Naive thymus-derived CD8-positive, alpha-beta T cell (primary cell): ENCODE results near the gene SPECC1L. TPM values are rescaled to one million over a fixed set of nuclear protein-coding genes. Genes with fewer than 3 reads are reported as not detected.
"Not testable (repeated sequence)": the region's sequence is repeated elsewhere in the genome, so short reads cannot be mapped to it uniquely, and the experiment has no call there.

Experiments
- ATAC-seq, 2 donors: fragments of 150-1000 bp; cut with Tn5 transposase in 1 of 2; sonication (Bioruptor Pico), chemical (Tn5 transposase) in 1 of 2; 1 replicate in 1 of 2; 2 replicates in 1 of 2; pipeline ENCODE4 v1.10.0; 2021; ENCODE audit warnings: mild to moderate bottlenecking in 2 of 2, moderate library complexity in 2 of 2
- POLR2A ChIA-PET: fragments of 350-600 bp; sonication (Branson Sonifier 250); formaldehyde crosslinking; loops from one replicate; lab custom pipeline; 2021; ENCODE audit warnings: antibody characterized with exemption; lab: Charles Lee
- DNase-seq, 10 donors: peaks; one replicate each; pipeline versions ENCODE4 v3.0.0 to v3.0.0-alpha.2; 2020 to 2022
- H3K27ac Mint-ChIP-seq, 10 donors: one replicate each; pipeline ENCODE4 v1.8.0; 2020 to 2022; ENCODE audit warnings: mild to moderate bottlenecking in 10 of 10, mixed read lengths in 10 of 10, moderate library complexity in 4 of 10, inconsistent platforms in 1 of 10
- H3K27me3 Mint-ChIP-seq, 5 donors: one replicate each; pipeline ENCODE4 v1.8.0; 2021 to 2022; ENCODE audit warnings: mixed read lengths in 5 of 5
- H3K36me3 Mint-ChIP-seq, 3 donors: one replicate each; pipeline ENCODE4 v1.8.0; 2020 to 2022; ENCODE audit warnings: mixed read lengths in 3 of 3, mild to moderate bottlenecking in 2 of 3, inconsistent platforms in 1 of 3
- H3K4me1 Mint-ChIP-seq, 4 donors: one replicate each; pipeline ENCODE4 v1.8.0; 2021 to 2022; ENCODE audit warnings: mixed read lengths in 4 of 4
- H3K4me3 Mint-ChIP-seq, 10 donors: one replicate each; pipeline ENCODE4 v1.8.0; 2020 to 2022; ENCODE audit warnings: mild to moderate bottlenecking in 10 of 10, mixed read lengths in 10 of 10, moderate library complexity in 6 of 10, inconsistent platforms in 1 of 10
- H3K9me3 Mint-ChIP-seq, 9 donors: one replicate each; pipeline ENCODE4 v1.8.0; 2020 to 2022; ENCODE audit warnings: mixed read lengths in 9 of 9, mild to moderate bottlenecking in 3 of 9, inconsistent platforms in 1 of 9, moderate library complexity in 1 of 9
- polyA plus RNA-seq, 3 donors: library from polyadenylated mRNA; unstranded; fragments of 300-500 nt; fragmentation: Illumina TruSeq; gene quantifications; one replicate each; pipeline ENCODE4 v1.2.3, GENCODE V29; 2021
- total RNA-seq, 8 experiments: library from RNA in 2 of 8; stranded (reverse) in 2 of 8; gene quantifications; one replicate each; pipeline ENCODE4 v1.2.3 and lab custom pipeline; 2021 to 2026

SPECC1L gene
- total and polyA plus RNA-seq, 5 experiments from 2014 or later: 6.6 to 71.4 (median 16.6) TPM

DNA sequence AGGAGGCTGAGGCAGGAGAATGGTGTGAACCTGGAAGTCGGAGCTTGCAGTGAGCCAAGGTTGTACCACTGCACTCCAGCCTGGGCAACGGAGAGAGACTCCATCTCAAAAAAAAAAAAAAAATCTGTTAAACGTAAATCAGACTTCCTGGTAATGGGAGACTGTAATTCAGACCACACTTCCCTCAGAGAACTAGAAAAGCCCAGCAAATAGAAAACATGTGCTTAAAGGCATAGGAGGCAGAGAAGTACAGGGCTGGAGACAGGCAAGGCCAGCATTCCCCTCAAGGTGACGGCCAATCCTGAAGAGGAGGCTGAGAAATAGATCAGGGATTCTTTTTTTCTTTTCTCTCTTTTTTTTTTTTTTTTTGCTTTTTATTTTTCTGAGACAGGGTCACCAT, 34.0 kb upstream of the SPECC1L start:
- Mint-ChIP-seq H3K27ac (peak overlapping the region in 3 of 10 donors; percentile 51 to 80 (median 61)), H3K36me3 (no peaks in the 10 kb centered on the region), H3K9me3 (no peaks in the 10 kb centered on the region), H3K4me1 (peaks cover 2 to 14% (median 11%) of the 10 kb centered on the region in 4 donors), H3K4me3 (no peak overlapping the region), H3K27me3 (no peaks in the 10 kb centered on the region)
- DNase-seq (no peak), ATAC-seq (no peak)
- POLR2A ChIA-PET: no interaction called here

DNA sequence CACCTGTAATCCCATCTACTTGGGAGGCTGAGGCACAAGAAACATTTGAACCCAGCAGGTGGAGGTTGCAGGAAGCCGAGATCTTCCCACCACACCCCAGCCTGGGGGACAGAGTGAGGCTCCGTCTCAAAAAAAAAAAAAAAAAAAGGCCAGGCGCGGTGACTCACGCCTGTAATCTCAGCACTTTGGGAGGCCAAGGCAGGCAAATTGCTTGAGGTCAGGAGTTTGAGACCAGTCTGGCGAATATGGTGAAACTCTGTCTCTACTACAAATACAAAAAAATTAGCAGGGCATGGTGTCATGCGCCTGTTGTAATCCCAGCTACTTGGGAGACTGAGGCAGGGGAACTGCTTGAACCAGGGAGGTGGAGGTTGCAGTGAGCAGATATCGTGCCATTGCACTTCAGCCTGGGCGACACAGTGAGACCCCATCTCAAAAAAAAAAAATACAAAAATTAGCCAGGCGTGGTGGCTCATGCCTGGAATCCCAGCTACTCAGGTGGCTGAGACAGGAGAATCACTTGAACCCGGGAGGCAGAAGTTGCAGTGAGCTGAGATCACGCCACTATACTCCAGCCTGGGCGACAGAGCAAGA, 32.4 kb upstream of the SPECC1L start:
- not testable (repeated sequence) for H3K36me3 Mint-ChIP-seq, DNase-seq, H3K9me3 Mint-ChIP-seq, H3K4me3 Mint-ChIP-seq, ATAC-seq, H3K27me3 Mint-ChIP-seq
- POLR2A ChIA-PET: interaction anchor here (0.9 kb wide), 1 partner anchor 79 kb away, joined by 3 read pairs; no protein-coding TSS in a partner anchor
- Mint-ChIP-seq H3K27ac (peak overlapping the region in 1 of 10 donors; percentile 15), H3K4me1 (peaks cover 11 to 29% (median 25%) of the 10 kb centered on the region in 4 donors)

- H3K9me3 Mint-ChIP-seq: no peaks in the 10 kb centered on the region
- H3K27ac Mint-ChIP-seq: peak overlapping the region in 4 of 10 donors; percentile 25 to 77 (median 66)
- ATAC-seq: no peak
- H3K4me3 Mint-ChIP-seq: no peak overlapping the region
- POLR2A ChIA-PET: no interaction called here
- no peaks in the 10 kb centered on the region for H3K27me3 Mint-ChIP-seq
- H3K4me1 Mint-ChIP-seq: peaks cover 19 to 49% (median 42%) of the 10 kb centered on the region in 4 donors
- DNase-seq: no peak
- H3K36me3 Mint-ChIP-seq: no peaks in the 10 kb centered on the region
Measured at GRCh38 chr22:24240381-24240780, 30.2 kb upstream of the SPECC1L start.

DNA sequence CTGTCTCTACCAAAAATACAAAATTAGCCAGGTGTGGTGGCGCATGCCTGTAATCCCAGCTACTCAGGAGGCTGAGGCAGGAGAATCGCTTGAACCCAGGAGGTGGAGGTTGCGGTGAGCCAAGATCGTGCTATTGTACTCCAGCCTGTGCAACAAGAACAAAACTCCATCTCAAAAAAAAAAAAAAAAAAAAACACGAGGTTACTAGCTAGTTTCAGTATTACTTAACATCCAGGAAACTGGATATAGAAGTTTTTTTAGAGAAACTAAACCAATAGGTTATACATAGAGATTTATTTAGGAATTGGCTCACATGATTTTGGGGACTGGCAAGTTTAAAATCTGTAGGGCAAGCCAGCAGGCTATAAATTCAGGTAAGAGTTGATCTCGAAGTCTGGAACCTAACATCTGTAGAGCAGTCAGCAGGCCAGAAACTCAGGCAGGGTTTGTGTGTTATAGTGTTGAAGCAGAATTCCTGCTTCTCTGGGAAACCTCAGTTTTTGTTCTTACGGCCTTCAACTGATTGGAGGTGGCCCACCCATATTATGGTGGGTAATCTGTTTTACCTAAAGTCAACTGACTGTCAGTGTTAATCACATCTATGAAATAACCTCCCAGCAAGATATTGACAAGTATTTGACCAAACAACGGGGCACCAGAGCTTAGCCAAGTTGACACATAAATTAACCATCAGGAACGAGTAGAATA, 29.5 kb upstream of the SPECC1L start:
- H3K36me3 Mint-ChIP-seq, ATAC-seq, H3K9me3 Mint-ChIP-seq, POLR2A ChIA-PET, DNase-seq, H3K27me3 Mint-ChIP-seq: not testable (repeated sequence)
- H3K27ac Mint-ChIP-seq: peak overlapping the region in 8 of 10 donors; percentile 3 to 77 (median 64)
- peaks cover 19 to 51% (median 42%) of the 10 kb centered on the region in 4 donors for H3K4me1 Mint-ChIP-seq
- H3K4me3 Mint-ChIP-seq: peak overlapping the region in 2 of 10 donors; percentile 30 to 45

DNA sequence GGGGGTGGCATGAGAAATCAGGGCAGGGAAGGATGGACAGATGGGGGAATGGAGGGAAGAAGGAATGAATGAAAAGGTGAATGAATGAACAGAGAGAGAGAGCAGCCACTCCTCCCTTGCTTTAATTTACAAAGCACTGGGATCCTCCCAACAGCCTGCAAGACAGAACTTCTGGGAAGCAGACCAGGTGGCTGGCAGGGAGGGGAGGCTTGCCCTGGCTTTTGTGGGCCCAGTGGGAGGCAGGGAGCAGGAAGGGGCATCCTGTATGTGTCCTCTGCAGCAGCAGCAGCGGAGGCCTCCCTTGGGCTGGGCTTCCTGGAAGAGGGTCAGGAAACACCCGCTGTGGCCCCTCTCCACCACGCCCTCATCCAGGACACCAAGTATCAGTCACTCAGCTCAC, 27.2 kb upstream of the SPECC1L start:
- POLR2A ChIA-PET: interaction anchor here (0.8 to 1.6 kb wide), 6 partner anchors 9 to 110 kb away, joined by 3 to 11 read pairs (median 4); no protein-coding TSS in a partner anchor
- not testable (repeated sequence) for H3K27me3 Mint-ChIP-seq, H3K36me3 Mint-ChIP-seq, H3K9me3 Mint-ChIP-seq, DNase-seq, ATAC-seq
- Mint-ChIP-seq H3K4me3 (peak overlapping the region; percentile 50 to 86 (median 70)), H3K4me1 (peaks cover 19 to 51% (median 42%) of the 10 kb centered on the region in 4 donors), H3K27ac (peak overlapping the region in 6 of 10 donors; percentile 17 to 91 (median 80))

DNA sequence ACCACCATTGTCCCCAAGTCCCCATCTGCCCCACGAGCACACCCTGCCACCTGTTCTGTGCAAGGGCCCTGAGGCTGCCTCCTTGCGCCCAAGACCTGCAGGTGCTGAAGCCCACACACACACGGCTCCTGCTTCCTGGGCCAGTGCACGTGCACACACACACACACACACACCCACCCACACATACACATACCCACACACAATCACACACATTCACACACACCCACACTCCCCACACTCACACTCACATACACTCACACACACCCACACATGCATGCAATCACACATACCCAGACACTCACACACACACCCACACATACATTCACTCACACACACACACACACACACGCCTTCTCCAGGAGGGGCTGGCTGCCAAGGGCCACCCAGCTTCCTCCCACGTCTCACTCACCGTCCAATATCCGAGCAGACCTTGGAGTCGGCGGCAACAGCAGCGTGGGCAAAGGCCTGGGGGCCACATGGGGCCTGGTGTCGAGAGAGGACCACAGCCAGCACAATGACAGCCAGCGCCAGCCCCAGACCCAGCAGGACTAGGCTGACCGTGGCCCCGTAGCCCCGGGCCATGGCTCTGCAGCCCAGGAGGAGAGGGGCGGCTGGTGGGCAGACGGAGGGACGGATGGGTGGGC, 26.4 kb upstream of the SPECC1L start:
- Mint-ChIP-seq H3K4me3 (peak overlapping the region; percentile 2 to 66 (median 52)), H3K9me3 (no peaks in the 10 kb centered on the region), H3K27ac (peak overlapping the region in 8 of 10 donors; percentile 12 to 94 (median 74)), H3K4me1 (peaks cover 19 to 51% (median 42%) of the 10 kb centered on the region in 4 donors), H3K36me3 (no peaks in the 10 kb centered on the region), H3K27me3 (no peaks in the 10 kb centered on the region)
- POLR2A ChIA-PET: no interaction called here
- DNase-seq (no peak), ATAC-seq (no peak)

DNA sequence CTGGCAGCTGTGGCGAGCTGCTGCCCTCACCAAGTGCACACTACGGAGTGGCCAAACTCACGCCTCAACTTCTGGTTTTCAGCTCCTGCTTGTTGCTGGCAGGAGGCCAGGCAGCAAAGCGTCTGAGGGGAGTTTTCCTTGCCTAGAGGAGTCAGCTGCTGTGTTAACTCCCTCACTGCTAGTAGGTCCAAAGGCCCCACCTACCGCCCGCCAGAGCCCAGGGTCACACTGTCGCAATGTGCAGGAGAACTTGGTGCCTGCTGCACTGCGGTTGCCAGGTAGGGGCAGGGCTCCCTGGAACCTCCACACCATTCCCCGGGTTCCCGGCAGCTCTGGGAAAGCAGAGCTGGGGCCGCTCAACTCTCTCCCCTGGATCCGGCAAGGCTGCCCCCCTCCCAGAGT, 25.6 kb upstream of the SPECC1L start, which contains the start of gene GGT5:
Gene GGT5 (minus strand): TSS at position 53 of the 402 bp plus-strand sequence. CDS start 357 bp downstream, outside the sequence.
- H3K4me1 Mint-ChIP-seq: peaks cover 19 to 51% (median 41%) of the 10 kb centered on the region in 4 donors
- ATAC-seq, POLR2A ChIA-PET, DNase-seq, H3K9me3 Mint-ChIP-seq, H3K27me3 Mint-ChIP-seq, H3K36me3 Mint-ChIP-seq: not testable (repeated sequence)
- peak within 1 kb of the TSS; percentile 2 to 66 (median 52) for H3K4me3 Mint-ChIP-seq
- H3K27ac Mint-ChIP-seq: peak within 1 kb of the TSS in 9 of 10 donors; percentile 25 to 94 (median 80)

- ATAC-seq, H3K4me3 Mint-ChIP-seq, POLR2A ChIA-PET, H3K36me3 Mint-ChIP-seq, H3K27me3 Mint-ChIP-seq, H3K9me3 Mint-ChIP-seq, DNase-seq: not testable (repeated sequence)
- peaks cover 19 to 45% (median 37%) of the 10 kb centered on the region in 4 donors for H3K4me1 Mint-ChIP-seq
- peak overlapping the region in 5 of 10 donors; percentile 21 to 80 (median 25) for H3K27ac Mint-ChIP-seq
Measured at GRCh38 chr22:24245584-24246561, 24.8 kb upstream of the SPECC1L start.

- no peaks in the 10 kb centered on the region for H3K9me3 Mint-ChIP-seq
- H3K4me1 Mint-ChIP-seq: peaks cover 16 to 34% (median 28%) of the 10 kb centered on the region in 4 donors
Measured at GRCh38 chr22:24247011-24247507, 23.6 kb upstream of the SPECC1L start.

GRCh38 chr22:24247564-24248344, 22.9 kb upstream of the SPECC1L start:
- peak overlapping the region in 2 of 10 donors; percentile 41 to 46 for H3K27ac Mint-ChIP-seq
- ATAC-seq: peak; percentile 66 to 87
- POLR2A ChIA-PET: interaction anchor here (0.8 kb wide), 1 partner anchor 115 kb away, joined by 3 read pairs; no protein-coding TSS in a partner anchor
- peaks cover 12 to 27% (median 21%) of the 10 kb centered on the region in 4 donors for H3K4me1 Mint-ChIP-seq
- peak; percentile 19 to 77 (median 46) for DNase-seq
- H3K4me3 Mint-ChIP-seq: no peak overlapping the region
- no peaks in the 10 kb centered on the region for H3K36me3 Mint-ChIP-seq
- no peaks in the 10 kb centered on the region for H3K27me3 Mint-ChIP-seq
- no peaks in the 10 kb centered on the region for H3K9me3 Mint-ChIP-seq

More at GRCh38 chr22:24247011-24247507, 23.6 kb upstream of the SPECC1L start:
- H3K27ac Mint-ChIP-seq: peak overlapping the region in 1 of 10 donors; percentile 46
- DNase-seq (no peak), ATAC-seq (no peak)
- no peaks in the 10 kb centered on the region for H3K27me3 Mint-ChIP-seq
- POLR2A ChIA-PET: interaction anchor here (0.8 kb wide), 1 partner anchor 114 kb away, joined by 3 read pairs; no protein-coding TSS in a partner anchor
- H3K36me3 Mint-ChIP-seq: no peaks in the 10 kb centered on the region
- no peak overlapping the region for H3K4me3 Mint-ChIP-seq

- H3K9me3 Mint-ChIP-seq, H3K36me3 Mint-ChIP-seq, DNase-seq, H3K27ac Mint-ChIP-seq, H3K27me3 Mint-ChIP-seq, POLR2A ChIA-PET, H3K4me3 Mint-ChIP-seq, ATAC-seq: not testable (repeated sequence)
- peaks cover 5 to 18% (median 13%) of the 10 kb centered on the region in 4 donors for H3K4me1 Mint-ChIP-seq
Measured at GRCh38 chr22:24248611-24249010, 22.0 kb upstream of the SPECC1L start.
